Common myeloid progenitor, CD34-positive (primary cell): Measurements from ENCODE around the gene CLMP.

Source experiments
- CTCF ChIA-PET: fragments of 350-600 bp; sonication (Branson Sonifier 250); formaldehyde crosslinking; loops from one replicate; lab custom pipeline; 2021; ENCODE audit warnings: antibody characterized with exemption; lab: Charles Lee
- POLR2A ChIA-PET: fragments of 350-600 bp; sonication (Branson Sonifier 250); formaldehyde crosslinking; loops from one replicate; lab custom pipeline; 2021; ENCODE audit warnings: antibody characterized with exemption; lab: Charles Lee
- DNase-seq, 3 donors: peaks; one replicate each; pipeline versions ENCODE4 v3.0.0 to v3.0.0-alpha.2; 2013
- H3K27ac ChIP-seq, 2 experiments: 1 replicate in 1 of 2; 2 replicates in 1 of 2; pipeline ENCODE4 v1.7.0; 2013; ENCODE audit warnings: inconsistent platforms in 2 of 2, low read length in 2 of 2, mild to moderate bottlenecking in 2 of 2, low read depth in 1 of 2, moderate library complexity in 1 of 2; ENCODE audit not compliant: severe bottlenecking in 2 of 2, insufficient read depth in 1 of 2, poor library complexity in 1 of 2
- H3K27me3 ChIP-seq, 5 experiments: replicated peaks in 2 of 5; 1 replicate in 3 of 5; 2 replicates in 2 of 5; pipeline versions ENCODE4 v1.6.1 to v1.7.0; 2013; ENCODE audit warnings: low read length in 4 of 5, mild to moderate bottlenecking in 2 of 5, moderate library complexity in 2 of 5, inconsistent platforms in 1 of 5; ENCODE audit not compliant: insufficient read depth in 5 of 5, control insufficient read depth in 4 of 5
- H3K36me3 ChIP-seq, 4 experiments: 1 replicate in 2 of 4; 2 replicates in 2 of 4; pipeline versions ENCODE4 v1.6.1 to v1.7.0; 2013; ENCODE audit warnings: low read length in 3 of 4, control low read depth in 1 of 4, mild to moderate bottlenecking in 1 of 4; ENCODE audit not compliant: control insufficient read depth in 4 of 4, insufficient read depth in 4 of 4
- H3K4me1 ChIP-seq, 4 experiments: 1 replicate in 3 of 4; 2 replicates in 1 of 4; pipeline versions ENCODE4 v1.6.1 to v1.7.1; 2013; ENCODE audit warnings: low read length in 3 of 4, mild to moderate bottlenecking in 3 of 4, control low read depth in 1 of 4, inconsistent platforms in 1 of 4, moderate library complexity in 1 of 4; ENCODE audit not compliant: control insufficient read depth in 4 of 4, insufficient read depth in 4 of 4; ENCODE audit errors: control extremely low read depth in 1 of 4
- H3K4me3 ChIP-seq, 7 experiments: 1 replicate in 4 of 7; 2 replicates in 3 of 7; pipeline versions ENCODE4 v1.5.1 to v1.7.0; 2013; ENCODE audit warnings: mild to moderate bottlenecking in 7 of 7, low read length in 6 of 7, moderate library complexity in 6 of 7, inconsistent platforms in 2 of 7, low read depth in 2 of 7, control low read depth in 1 of 7; ENCODE audit not compliant: insufficient read depth in 4 of 7, control insufficient read depth in 1 of 7; ENCODE audit errors: extremely low read depth in 1 of 7
- H3K9me3 ChIP-seq, 5 experiments: 1 replicate in 4 of 5; 2 replicates in 1 of 5; pipeline versions ENCODE4 v1.6.1 to v1.7.1; 2013; ENCODE audit warnings: low read length in 4 of 5, mild to moderate bottlenecking in 2 of 5, inconsistent platforms in 1 of 5, low read depth in 1 of 5, moderate library complexity in 1 of 5; ENCODE audit not compliant: control insufficient read depth in 4 of 5, insufficient read depth in 2 of 5; ENCODE audit errors: control extremely low read depth in 1 of 5
- WGBS: methylation state at CpG from one replicate; pipeline ENCODE4 v1.1.5; 2013; ENCODE audit not compliant: insufficient coverage; 5-methylcytosine and 5-hydroxymethylcytosine counted together

CLMP gene

GRCh38 chr11:123218451-123218850, 23.4 kb upstream of the CLMP start:
- H3K27me3 ChIP-seq: peaks cover 0 to 4% (median 0%) of the 10 kb centered on the region in 5 experiments
- peaks cover 0 to 5% (median 0%) of the 10 kb centered on the region in 5 experiments for H3K9me3 ChIP-seq
- CTCF ChIA-PET: no interaction called here
- H3K4me3 ChIP-seq: no peak overlapping the region
- WGBS: 96% methylated on average over 3 of the region's 5 CpGs
- POLR2A ChIA-PET: no interaction called here
- no peaks in the 10 kb centered on the region for H3K4me1 ChIP-seq
- no peak overlapping the region for H3K27ac ChIP-seq
- no peak for DNase-seq
- no peaks in the 10 kb centered on the region for H3K36me3 ChIP-seq

GRCh38 chr11:123217897-123218296, 22.8 kb upstream of the CLMP start:
- peaks cover 0 to 5% (median 0%) of the 10 kb centered on the region in 5 experiments for H3K9me3 ChIP-seq
- no peaks in the 10 kb centered on the region for H3K36me3 ChIP-seq
- CTCF ChIA-PET: no interaction called here
- WGBS: 66% methylated on average over 2 of the region's 3 CpGs
- POLR2A ChIA-PET: no interaction called here
- DNase-seq: no peak
- no peak overlapping the region for H3K27ac ChIP-seq
- no peak overlapping the region for H3K4me3 ChIP-seq
- H3K4me1 ChIP-seq: no peaks in the 10 kb centered on the region
- H3K27me3 ChIP-seq: peaks cover 0 to 4% (median 0%) of the 10 kb centered on the region in 5 experiments

DNA sequence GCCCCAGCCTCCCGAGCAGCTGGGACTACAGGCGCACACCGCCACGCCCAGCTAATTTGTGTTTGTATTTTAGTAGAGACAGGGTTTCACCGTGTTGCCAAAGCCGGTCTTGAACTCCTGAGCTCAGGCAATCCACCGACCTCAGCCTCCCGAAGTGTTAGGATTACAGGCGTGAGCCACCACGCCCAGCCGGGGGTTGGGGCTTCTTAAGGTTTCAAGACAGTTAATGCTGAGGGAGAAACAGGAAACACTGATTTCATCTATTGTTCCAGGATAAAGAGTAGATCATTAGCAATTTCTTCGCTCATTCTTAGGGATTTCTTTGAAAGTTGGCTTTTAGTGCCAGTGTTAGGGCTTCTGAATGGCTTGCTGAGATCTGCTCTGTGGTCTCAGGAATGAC, 21.2 kb upstream of the CLMP start:
- H3K36me3 ChIP-seq: no peaks in the 10 kb centered on the region
- H3K27ac ChIP-seq: no peak overlapping the region
- 96% methylated on average over 12 of the region's 12 CpGs for WGBS
- no peak for DNase-seq
- peaks cover 3 to 8% (median 3%) of the 10 kb centered on the region in 5 experiments for H3K27me3 ChIP-seq
- H3K4me3 ChIP-seq: no peak overlapping the region
- H3K4me1 ChIP-seq: no peaks in the 10 kb centered on the region
- ChIA-PET CTCF (interaction anchor here (1.0 to 1.6 kb wide), 2 partner anchors 17 to 106 kb away, joined by 3 read pairs; no protein-coding TSS in a partner anchor), POLR2A (no interaction called here)
- peaks cover 0 to 2% (median 0%) of the 10 kb centered on the region in 5 experiments for H3K9me3 ChIP-seq

GRCh38 chr11:123214940-123215339, 19.9 kb upstream of the CLMP start:
- 100% methylated on average over 1 of the region's 1 CpG for WGBS
- Histone ChIP-seq H3K9me3 (no peaks in the 10 kb centered on the region), H3K4me1 (no peaks in the 10 kb centered on the region), H3K27ac (no peak overlapping the region), H3K4me3 (no peak overlapping the region), H3K36me3 (no peaks in the 10 kb centered on the region), H3K27me3 (peaks cover 3 to 12% (median 3%) of the 10 kb centered on the region in 5 experiments)
- ChIA-PET POLR2A (interaction anchor here (0.7 kb wide), 1 partner anchor 137 kb away, joined by 3 read pairs; no protein-coding TSS in a partner anchor), CTCF (interaction anchor here (1.0 kb wide), 1 partner anchor 19 kb away, joined by 3 read pairs; no protein-coding TSS in a partner anchor)
- DNase-seq: no peak

GRCh38 chr11:123214396-123214795, 19.3 kb upstream of the CLMP start:
- ChIA-PET POLR2A (no interaction called here), CTCF (interaction anchor here (1.0 kb wide), 1 partner anchor 19 kb away, joined by 3 read pairs; no protein-coding TSS in a partner anchor)
- no peaks in the 10 kb centered on the region for H3K9me3 ChIP-seq
- no peak for DNase-seq
- no peak overlapping the region for H3K27ac ChIP-seq
- WGBS: no CpG with 5 or more reads among the region's 4 CpGs
- peaks cover 3 to 14% (median 6%) of the 10 kb centered on the region in 5 experiments for H3K27me3 ChIP-seq
- H3K4me3 ChIP-seq: no peak overlapping the region
- no peaks in the 10 kb centered on the region for H3K4me1 ChIP-seq
- no peaks in the 10 kb centered on the region for H3K36me3 ChIP-seq

DNA sequence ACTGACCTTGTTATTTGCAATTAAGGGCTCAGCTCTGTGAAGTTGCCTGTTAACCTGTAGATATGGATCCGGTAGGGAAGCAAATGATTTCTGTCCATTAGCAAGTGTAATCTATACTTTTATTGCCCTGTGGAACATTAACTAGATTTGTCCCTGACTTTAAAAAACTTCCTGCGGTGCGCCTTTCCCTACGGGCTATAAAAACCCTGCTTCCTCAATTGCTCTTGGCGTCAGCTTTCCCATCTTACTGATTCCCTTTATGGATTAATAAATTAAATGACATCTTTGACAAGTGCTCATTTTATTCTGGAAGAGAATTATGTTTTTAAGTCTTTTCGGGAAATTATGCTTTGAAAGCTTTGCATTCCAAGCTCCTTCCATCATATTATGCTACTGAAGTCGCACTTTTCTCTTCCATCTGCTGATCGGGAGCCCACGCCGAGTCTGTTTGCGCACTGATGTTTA, 18.3 kb upstream of the CLMP start:
- no peaks in the 10 kb centered on the region for H3K9me3 ChIP-seq
- no peak for DNase-seq
- H3K4me3 ChIP-seq: no peak overlapping the region
- 92% methylated on average over 4 of the region's 11 CpGs for WGBS
- no peak overlapping the region for H3K27ac ChIP-seq
- H3K4me1 ChIP-seq: no peaks in the 10 kb centered on the region
- no peaks in the 10 kb centered on the region for H3K36me3 ChIP-seq
- POLR2A ChIA-PET: no interaction called here
- peaks cover 3 to 19% (median 6%) of the 10 kb centered on the region in 5 experiments for H3K27me3 ChIP-seq
- CTCF ChIA-PET: no interaction called here

- WGBS: no CpG with 5 or more reads among the region's 1 CpG
- CTCF ChIA-PET: interaction anchor here (1.0 kb wide), 1 partner anchor 35 kb away, joined by 4 read pairs; no protein-coding TSS in a partner anchor
- H3K4me1 ChIP-seq: no peaks in the 10 kb centered on the region
- DNase-seq: no peak
- H3K27ac ChIP-seq: no peak overlapping the region
- peaks cover 3 to 26% (median 8%) of the 10 kb centered on the region in 5 experiments for H3K27me3 ChIP-seq
- H3K36me3 ChIP-seq: no peaks in the 10 kb centered on the region
- POLR2A ChIA-PET: no interaction called here
- H3K4me3 ChIP-seq: no peak overlapping the region
- H3K9me3 ChIP-seq: no peaks in the 10 kb centered on the region
Measured at GRCh38 chr11:123212406-123212805, 17.4 kb upstream of the CLMP start.
